HG03575 (cell line): ENCODE measurements around the gene IRF7.

ENCODE experiments used
- ATAC-seq: cut with Tn5 transposase; IDR thresholded peaks from one replicate; pipeline ENCODE4 v1.9.1; 2021; ENCODE audit not compliant: unreplicated experiment, insufficient number of reproducible peaks, low FRiP score; ENCODE audit errors: extremely low read depth

IRF7 gene

DNA sequence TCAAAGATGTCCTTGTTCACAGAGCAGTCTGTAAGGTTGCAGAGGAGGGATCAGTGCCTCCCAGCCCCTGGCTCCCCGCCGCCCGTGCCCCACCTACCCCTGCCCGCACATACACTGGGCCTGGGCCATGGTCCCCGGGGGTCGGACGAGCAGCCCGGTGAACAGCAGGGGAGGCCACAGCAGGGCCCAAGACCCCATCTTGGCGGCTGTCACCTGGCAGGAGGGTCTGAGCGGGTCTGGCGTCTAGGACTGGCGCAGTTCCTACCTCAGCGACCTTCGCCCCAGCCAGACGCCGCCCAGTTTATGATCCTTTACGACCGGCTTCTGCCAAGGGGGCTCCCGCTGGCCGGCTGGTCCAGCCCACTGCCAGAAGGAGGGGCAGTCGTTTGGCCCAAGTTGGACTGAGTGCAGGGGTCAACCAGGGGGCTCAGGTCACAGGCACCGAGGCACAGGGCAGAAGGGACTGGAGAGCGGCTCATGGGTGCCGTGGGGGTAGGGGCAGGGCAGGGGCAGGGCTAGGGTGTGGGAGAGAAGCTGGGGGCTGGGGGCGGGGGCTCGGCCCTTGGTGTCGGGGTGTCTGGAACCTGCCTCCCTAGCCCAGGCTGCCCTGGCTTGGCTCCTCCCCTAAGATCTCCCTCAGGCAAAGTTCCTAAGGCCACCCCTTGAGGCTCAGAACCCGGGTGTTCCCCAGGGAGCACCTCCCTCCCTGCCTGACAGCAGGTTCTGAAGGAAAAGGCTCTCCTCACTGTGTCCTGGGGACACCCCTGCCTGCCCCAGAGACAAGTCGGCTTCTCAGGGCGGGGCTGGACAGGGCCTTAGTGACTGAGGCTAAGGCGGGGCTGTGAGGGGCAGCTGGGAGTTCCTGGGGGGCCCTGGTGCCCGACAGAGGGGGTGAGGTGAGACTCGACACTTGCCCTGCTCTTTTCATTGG lies 9.2 kb upstream of the IRF7 start, which contains the start of gene CDHR5:
Gene CDHR5 (minus strand): TSS at position 251 of the 931 bp plus-strand sequence. CDS start 53 bp downstream, at position 198.
- no peak for ATAC-seq

DNA sequence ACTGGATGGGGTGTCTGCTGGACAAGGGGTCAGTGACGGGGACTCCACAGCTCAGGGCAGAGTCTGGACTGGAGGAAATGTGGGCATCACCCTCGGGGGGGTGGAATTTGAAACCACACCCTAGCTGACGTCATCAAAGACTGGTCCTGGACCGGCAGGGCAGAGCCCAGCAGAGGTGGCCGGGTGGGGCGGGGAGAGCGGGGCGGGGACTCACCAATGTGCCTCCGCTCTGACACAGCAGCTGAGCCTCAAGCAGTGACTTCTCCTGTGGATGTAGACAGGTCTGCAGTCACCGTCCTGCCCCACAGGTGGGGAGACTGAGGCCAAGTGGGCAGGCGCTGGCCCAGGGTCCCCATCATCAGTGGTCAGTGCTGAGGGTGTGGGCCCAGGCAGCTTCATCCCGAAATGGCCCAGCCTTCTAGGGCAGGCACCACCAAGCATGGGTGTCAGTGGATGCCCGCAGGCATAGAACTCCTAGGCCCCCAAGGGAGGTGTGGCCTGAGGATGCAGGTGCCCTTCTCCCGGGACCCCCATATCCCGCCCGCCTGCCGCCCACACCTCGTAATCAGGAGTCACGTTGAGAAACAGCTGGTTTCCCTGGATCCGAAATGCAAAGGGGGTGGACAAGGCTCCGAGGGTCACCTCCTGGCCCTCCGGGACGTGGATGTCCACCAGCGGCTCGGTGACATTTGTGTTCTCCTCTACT lies 8.4 kb upstream of the IRF7 start:
- ATAC-seq, result no peak

GRCh38 chr11:623349-623869 lies 7.7 kb upstream of the IRF7 start:
- ATAC-seq, result no peak

DNA sequence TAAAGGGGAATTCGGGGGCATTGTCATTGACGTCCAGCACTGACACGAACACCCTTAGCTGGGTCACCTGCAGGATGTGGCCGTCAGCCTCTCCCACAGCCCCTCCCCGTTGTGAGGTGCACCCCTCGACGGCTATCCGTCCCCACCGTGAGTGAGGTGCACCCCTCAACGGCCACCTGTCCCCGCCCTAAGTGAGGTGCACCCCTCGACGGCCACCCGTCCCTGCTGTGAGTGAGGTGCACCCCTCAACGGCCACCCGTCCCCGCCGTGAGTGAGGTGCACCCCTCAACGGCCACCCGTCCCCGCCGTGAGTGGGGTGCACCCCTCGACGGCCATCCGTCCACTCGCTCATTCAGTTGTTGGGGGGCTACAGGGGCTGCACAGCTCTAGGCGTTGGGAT lies 6.1 kb upstream of the IRF7 start:
- ATAC-seq, result no peak

GRCh38 chr11:620935-621814 lies 5.4 kb upstream of the IRF7 start:
- no peak for ATAC-seq

DNA sequence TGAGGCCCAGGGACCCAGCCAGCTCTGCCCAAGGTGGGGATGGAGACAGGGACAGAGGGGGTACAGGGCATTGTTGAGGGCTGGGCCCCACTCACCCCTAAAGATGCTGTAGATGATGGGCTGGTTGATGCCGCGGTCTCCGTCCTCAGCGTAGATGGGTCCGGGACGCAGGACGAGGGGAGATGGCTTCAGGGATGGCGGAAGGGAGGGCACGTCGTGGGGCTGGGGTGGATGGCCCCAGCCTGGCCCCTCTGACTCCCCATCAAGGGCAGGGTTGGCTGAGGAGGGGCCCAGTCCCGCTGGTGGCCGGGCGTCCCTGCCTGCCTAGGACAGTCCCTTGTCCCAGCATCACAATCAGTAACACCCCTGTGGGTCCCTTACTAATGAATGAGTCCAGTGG lies 4.5 kb upstream of the IRF7 start:
- ATAC-seq, result no peak

- no peak for ATAC-seq
Measured at GRCh38 chr11:619628-620050, 3.9 kb upstream of the IRF7 start.

DNA sequence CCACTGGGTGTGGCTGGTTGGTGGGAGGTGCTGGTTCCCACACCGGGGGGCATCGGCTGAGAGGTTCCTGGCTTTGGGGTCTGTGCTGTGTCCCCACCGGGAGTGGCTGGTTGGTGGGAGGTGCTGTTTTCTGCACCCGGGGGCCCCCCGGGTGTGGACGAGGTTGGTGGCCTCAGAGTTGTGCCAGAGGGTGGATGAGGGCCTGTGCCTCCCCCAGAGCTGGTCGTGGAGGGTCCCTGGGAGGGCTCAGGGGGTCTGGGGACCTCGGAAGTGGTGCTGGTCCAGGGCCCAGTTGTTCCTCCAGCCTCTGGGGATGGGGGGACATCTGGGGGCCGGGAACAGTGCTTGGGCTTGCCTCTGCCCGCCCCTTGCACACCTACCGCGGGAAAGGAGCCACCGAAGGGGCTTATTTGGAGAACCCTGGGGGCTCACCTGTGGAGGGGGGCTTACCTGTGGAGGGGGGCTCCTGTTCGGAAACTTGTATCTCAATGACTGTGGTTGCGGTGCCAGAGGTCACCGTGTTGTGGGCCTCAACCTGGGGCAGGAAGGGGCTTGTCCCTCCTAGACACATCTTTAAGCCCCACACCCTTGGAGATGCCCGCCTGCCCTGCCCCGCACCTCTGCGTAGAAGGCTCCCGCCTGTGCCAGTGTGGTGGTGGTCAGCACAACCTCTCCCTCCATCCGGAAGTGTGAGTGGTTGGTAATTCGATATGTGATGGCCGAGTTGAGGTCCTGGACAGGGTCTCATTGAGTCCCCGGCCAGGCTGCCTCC lies 3.3 kb upstream of the IRF7 start:
- no peak for ATAC-seq

DNA sequence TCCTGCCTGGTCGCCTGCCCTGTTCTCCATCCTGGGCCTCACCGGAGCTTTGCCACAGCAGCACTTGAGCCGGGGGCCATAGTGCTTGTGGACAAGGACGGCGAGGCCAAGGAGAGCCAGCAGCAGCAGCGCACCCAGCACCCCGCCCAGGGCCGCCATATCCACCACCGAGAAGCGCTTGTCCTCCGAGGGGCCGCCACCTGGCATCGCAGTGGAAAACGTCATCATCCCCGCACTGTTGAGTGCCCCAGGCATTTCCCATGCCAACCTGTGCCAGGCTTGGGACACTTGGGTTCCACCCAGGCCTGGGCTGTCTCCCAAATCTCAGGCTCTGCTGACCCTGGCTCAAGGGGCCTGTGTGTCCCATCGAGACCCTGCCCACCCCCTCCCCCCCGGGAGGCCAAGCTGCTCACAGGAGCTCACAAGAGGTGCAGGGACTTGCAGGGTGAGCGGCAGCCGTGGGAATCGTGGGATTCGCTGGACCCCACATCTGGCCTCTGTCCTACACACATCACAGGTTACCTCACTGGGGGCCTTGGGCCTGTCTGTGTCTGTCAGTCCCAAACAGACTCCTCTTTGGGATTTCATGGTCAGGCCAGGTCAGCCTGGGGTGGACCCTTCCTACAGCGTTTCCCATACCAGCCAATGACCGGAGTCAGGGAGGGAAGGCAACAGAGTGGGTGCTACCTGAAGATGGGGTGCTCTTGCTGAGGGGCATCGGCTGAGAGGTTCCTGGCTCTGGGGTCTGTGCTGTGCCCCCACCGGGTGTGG lies 2.3 kb upstream of the IRF7 start:
- no peak for ATAC-seq

GRCh38 chr11:617199-617911 lies 1.6 kb upstream of the IRF7 start:
- ATAC-seq, result no peak

DNA sequence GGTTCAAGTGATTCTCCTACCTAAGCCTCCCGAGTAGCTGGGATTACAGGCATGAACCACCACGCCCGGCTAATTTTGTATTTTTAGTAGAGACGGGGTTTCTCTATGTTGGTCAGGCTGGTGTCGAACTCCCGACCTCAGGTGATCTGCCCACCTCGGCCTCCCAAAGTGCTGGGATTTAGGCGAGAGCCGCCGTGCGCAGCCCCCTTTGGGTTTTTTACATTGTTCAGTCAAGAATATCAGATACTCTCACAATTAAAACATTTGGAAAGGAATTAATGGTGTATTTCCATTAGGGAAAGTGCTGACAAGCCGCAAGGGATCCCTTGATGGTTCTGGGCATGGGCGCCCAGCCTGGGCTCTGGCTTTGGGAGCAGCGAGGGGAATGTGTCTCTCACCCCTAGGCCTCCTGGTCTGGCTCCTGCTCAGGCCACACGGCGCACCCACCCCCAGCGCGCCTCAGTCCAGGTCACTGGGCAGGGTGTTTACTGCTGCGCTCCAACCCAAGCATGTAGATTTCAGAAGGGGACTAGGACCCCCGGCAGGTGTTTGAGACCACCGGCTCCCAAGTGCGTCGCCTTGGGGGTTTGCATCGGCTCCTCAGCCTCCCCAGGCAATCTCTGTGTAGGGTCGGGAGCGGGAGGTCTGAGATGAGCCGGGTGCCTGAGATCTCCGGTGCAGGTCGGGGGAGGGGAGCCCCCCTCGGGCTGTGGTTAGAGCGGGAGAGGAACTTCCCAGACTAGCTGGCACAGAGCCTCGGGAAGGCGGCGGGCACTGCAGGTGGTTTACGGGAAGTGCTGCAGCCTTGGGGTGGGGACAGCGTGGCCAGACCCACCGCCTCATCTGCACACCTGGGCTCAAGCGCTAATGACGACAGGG lies 809 bp upstream of the IRF7 start:
- no peak for ATAC-seq

- ATAC-seq, result no peak
Measured at GRCh38 chr11:614623-615503, 887 bp downstream of the IRF7 start.

DNA sequence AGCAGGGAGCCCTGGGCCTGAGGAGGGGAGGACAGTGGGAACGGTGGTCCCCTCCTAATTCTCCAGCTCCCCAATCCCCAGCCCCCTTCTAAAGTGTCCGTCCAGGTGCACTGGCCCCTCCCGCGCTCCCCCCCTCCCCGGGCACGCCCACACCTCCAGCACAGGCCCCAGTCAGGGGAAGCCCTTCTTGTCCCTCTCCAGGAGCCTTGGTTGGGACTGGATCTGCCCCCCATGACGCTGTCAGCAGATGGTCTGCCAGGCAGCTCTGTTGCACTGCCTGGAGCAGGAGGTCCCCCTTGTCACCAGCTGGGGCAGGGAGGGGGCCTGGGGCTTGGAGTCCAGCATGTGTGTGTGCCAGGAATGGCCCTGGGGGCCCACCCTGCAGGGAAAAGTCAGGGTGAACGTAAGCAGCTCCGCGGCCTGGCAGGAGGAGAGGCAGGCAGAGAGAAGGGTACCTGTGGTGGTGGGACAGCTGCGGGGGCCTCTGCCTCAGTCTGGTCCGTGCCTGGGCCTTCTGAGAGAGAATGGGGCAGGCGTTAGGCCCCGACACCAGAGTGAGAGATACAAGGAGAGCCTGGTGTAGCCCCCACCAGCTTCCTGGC lies 1.6 kb downstream of the IRF7 start:
- ATAC-seq, result no peak

DNA sequence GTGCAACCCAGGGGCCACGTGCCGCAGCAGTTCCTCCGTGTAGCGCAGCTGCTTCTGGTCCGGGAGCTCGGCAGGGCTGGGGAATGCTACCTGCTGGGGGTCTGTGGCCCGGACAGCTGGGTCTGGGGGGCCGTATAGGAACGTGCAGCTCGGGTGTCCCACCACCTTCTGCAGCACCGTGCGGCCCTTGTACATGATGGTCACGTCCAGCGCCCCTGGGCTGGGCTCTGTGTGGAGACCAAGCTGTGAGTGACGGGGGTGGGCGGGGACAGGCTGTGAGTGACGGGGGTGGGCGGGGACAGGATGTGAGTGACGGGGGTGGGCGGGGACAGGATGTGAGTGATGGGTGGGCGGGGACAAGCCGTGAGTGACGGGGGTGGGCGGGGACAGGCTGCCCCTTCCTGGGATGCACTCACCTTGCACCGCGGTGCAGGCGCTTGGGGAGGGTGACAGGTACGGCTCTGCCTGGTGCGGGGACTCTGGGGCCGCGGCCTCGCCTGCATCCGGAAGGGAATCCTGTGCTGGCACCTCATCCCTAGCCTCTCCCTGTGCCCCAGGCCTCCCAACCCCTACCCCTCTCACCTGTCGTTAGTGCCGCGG lies 2.3 kb downstream of the IRF7 start:
- no peak for ATAC-seq

DNA sequence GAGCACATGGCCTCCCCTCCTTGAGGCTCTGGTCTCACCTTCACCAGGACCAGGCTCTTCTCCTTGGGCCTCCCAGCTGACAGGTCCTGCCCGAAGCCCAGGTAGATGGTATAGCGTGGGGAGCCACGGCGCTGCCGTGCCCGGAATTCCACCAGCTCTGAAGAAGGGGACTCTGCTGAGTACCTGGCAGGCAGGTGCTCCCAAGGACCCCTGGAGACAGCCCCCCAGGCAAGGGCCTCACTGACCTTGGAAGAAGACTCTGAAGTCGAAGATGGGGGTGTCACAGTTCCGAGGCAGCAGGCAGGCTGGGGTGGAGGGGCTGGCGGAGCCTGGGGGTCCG lies 2.8 kb downstream of the IRF7 start:
- no peak for ATAC-seq
